NCI-H187 treated with DMSO at 0.1 percent for 48 hours (cell line): Measurements from ENCODE around the gene STAC2.
A peak's percentile ranks its signal among the peaks of the same experiment; 100 is the strongest.
"Not testable (repeated sequence)": the region's sequence is repeated elsewhere in the genome, so short reads cannot be mapped to it uniquely, and the experiment has no call there.

Experiments used
- DNase-seq: peaks from one replicate; lab custom pipeline; 2025; lab: John Stamatoyannopoulos, UW

STAC2 gene

GRCh38 chr17:39225308-39225958 is at the start of gene STAC2:
Gene STAC2, minus strand, starts transcription at chr17:39225945. Its CDS starts 443 bp downstream, at chr17:39225502.
- no peak for DNase-seq

DNA sequence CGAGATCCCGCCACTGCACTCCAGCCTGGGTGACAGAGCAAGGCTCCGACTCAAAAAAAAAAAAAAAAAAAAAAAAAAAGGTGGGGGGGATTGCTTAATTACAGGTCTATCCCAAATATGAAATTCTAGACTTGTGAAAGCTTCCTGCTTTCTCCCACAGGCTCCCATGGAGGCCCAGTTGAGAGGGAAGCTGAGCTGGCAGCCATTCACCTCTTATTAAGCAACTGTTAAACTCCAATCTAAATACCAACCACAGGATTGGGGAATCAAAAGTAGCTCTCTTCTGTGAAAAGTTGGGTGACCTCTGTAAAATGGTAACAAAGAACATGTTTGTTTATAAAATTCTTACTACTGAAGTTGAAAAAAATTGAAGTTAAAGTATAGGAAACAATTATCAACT is 45.8 kb upstream of the STAC2 start:
- no peak for DNase-seq

- DNase-seq = no peak
These were observed 45.2 kb upstream of the STAC2 start for GRCh38 chr17:39270923-39271322.

DNA sequence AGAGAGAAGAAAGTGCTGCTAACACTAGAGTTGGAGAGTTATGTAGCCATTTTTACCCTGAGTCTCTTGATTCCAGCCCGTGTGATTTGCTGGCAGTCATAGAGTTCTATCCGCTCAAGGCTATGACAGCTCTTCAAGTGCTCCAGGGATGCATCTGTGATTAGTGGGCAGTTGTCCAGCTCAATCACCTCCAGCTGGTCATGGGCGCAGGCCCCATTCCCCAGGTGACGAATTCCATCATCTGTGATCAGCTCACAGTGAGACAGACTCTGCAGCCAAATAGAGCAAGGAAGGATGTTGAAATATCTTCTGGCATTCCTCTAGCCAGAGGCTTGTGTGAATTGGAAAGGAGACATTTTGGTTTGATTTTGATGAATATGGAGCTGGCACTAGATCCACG is 38.4 kb upstream of the STAC2 start:
- DNase-seq = no peak

DNA sequence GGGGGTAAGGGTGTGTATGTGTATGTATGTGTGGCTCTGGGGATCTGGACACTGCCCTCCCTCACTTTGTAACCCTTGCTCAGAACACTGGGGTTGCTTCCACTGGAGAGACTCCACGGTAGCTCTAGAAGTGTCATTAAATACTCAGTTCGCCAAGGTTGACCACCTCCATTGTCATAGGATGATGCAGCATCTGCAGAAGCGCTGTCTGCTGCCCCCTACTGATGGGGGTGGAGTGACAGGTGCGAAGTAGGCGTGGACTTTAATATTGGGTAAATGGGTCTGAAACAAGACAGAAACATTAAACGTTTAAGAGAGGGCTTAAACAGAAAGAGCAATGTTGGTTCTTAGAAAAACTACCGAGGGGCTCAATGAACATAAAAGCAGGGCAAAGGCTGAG is 35.5 kb upstream of the STAC2 start:
- DNase-seq = no peak

- DNase-seq = no peak
These were observed 27.2 kb upstream of the STAC2 start for GRCh38 chr17:39252788-39253460.

DNA sequence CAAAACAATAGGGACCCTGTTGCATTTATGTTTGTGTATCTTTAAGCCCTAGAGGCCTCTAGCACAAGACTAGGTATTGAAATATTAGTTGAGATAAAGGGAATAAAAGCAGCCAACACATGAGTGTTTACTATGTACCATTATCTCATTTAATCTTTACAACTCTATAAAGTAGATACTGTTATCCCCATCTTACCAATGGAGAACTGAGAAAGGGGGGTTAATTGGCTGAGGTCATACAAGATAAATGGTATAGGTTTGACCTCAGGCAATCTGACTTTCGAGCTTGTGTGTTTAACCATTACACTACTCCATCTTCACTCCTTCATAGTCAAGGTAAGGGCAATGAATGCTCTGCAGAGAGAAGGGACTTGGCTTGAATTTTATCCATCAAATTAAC is 26.3 kb upstream of the STAC2 start:
- no peak for DNase-seq

- DNase-seq = not testable (repeated sequence)
These were observed 24.3 kb upstream of the STAC2 start for GRCh38 chr17:39250076-39250475.

DNA sequence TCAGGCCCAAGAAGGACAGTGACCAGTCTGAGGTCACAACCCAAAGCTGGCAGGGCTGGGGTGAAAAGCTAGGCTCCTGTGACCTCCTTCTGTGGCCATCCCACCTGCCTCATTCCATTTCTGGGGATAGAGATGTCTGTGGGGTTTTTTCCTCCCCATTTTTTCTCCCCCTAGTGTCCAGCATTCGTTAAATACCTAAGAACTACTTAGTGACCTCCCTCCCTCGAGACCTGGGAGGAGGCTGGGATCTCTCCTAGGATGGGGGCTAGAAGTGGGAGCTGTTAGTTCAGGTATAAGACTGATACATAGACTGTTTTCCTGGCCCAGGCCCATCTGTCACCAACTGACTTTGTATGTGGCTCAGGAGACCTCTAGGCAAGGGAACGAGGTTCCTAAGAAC is 20.5 kb upstream of the STAC2 start:
- no peak for DNase-seq

DNA sequence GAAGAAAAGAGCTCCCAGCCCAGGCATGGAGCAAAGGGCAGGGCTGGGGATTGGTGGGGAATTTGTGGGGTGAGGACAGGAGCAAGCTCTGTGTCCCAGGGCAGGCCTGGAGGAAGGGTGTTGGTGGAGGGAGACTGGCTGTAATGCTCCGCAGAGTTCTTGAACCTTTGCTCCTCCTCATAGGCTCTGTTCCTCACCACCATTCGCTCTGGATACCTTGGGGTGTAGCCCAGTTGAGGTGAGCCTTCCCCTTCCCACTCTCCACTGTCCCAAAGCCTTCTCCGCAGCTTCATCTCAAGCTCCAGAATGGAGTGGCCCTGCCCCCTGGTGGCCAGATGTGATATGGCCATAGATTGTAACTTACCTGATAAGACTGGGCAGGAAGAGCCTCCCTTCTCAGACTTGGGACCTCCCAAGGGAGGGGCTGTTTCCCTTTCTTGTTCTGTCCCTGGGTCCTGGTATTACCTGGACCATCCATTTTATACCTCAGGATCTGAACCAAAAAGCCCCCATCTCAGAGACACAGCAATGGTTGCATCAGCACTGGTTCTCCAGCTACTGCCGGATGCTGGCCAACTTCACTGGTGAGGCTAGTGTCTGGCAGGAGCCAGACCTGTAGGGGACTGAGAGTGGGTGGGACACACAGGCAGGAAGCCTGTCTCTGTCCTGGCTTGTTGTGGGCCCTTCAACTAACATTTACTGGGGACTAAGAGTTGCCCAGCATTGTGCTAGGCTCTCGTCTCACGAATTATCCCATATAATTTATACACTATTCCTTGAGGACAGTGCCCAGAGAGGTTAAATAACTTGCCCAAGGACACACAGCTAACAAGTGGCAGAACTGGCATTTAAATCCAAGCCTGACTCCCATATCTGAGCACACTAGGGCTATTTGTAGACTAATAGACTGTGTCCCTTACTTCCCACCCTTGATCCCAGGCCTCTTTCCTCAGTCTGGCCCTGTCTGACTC is 19.1 kb upstream of the STAC2 start:
- peak; percentile 8 for DNase-seq

- no peak for DNase-seq
These were observed 18.4 kb upstream of the STAC2 start for GRCh38 chr17:39244016-39244599.

- no peak for DNase-seq
These were observed 17.4 kb upstream of the STAC2 start for GRCh38 chr17:39243155-39243554.

DNA sequence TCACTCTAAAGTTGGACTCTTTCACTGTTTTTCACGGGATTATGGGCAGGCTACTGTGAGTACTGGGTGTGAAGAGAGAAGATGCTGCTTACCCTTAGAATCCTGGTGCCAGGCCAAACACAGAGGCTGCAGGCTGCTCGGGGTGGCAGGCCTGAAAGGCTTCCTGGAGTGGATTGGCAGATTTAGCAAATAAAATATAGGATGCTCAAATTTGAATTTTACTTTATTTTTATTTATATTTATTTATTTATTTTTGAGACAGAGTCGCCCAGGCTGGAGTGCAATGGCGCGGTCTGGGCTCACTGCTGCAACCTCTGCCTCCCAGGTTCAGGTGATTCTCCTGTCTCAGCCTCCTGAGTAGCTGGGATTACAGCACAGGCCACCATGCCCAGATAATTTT is 14.9 kb upstream of the STAC2 start:
- no peak for DNase-seq

DNA sequence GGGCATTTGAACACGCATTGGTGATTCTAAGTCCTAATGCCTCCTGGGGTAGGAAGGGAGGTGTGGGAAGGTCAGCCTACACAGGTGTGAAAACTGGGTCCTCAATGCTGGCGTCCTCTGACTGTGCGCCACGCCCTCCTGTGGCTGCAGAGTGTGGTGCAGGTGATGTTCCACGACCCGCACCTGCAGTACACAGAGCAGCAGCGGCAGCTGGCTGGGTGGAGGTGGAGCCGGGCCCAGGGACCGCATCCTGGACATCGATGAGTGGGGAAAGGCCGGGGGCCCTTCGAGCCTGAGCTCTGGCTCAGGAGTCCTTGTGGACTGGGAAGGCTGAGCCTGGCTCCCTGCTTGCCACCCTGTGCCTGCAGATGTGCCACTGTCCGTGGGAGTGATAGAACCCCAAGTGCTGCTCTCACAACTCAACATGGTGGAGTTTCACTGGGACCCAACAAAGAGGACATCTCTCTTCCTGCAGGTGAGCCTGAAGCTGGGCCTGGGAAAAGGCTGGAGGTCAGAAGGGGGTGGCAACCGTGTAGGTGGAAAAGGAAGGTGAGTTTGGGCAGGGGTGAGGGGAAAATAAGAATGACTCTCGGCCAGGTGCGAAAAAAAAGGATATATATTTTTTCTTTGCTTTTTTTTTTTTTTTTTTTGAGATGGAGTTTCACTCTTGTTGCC is 14.0 kb upstream of the STAC2 start:
- no peak for DNase-seq

- DNase-seq = no peak
These were observed 12.7 kb upstream of the STAC2 start for GRCh38 chr17:39238311-39238972.

DNA sequence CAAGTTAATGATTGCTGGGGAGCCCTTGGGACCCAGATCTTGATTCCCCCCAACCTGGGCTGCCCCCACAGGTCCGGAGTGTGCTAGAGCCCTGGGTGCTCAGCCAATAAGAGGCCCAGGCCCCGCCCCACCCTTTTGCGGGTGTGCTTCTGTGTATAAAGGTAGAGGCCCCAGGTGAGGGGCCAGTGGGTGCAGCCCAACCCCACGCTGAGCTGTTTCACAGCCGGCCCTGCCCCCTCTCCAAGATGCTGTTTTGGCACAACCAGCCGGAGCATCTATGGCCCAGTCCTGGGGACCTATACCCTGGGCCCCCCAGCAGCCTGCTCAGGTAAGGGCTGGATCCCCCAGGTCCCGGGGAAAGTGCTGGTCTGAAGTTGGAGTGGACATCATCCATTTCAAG is 11.8 kb upstream of the STAC2 start:
- no peak for DNase-seq

DNA sequence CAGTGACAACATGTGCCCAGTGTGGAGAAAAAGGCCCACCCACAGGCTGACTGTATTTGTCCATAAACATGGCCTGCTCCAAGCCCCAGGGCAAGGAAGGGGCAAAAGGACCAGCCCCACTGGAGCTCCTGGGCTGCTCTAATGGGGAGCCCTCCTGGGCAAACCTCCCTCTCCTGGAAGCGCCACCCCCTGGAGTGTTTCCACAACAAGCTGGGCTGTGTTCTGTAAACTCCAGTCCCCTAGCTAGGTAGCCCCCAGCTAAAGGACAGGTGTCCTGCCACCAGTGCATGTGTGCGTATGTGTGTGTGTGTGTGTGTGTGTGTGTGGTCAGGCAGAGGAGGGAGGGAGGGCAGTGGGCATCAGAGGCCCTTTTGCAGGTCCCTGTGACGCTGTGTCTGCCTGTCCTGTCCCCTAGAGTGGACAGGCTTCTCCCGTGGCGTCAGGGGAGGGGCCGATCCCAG is 11.3 kb upstream of the STAC2 start:
- no peak for DNase-seq

DNA sequence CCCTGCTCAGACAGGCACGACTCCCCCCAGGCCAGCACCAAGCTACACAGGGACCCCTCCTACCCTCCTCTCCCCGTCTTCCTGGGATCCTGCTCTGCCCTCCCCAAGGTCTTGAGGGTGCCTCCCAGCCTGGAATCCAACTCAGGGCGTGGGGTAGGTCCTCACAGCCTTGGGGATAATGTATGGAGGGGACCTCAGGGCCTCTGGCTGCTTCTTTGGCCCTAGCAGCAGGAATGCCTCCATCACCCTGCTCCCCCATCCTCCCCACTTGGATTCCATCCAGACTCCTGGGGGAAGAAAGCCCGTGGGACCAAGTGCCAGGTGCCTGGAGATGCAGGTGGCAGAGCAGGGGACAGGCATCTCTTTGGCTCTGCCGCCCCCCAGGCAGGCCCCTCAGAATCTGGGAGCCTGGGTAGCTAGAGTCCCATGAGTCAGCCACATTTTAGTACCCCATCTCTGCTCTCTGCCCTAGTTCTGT is 10.7 kb upstream of the STAC2 start:
- no peak for DNase-seq

DNA sequence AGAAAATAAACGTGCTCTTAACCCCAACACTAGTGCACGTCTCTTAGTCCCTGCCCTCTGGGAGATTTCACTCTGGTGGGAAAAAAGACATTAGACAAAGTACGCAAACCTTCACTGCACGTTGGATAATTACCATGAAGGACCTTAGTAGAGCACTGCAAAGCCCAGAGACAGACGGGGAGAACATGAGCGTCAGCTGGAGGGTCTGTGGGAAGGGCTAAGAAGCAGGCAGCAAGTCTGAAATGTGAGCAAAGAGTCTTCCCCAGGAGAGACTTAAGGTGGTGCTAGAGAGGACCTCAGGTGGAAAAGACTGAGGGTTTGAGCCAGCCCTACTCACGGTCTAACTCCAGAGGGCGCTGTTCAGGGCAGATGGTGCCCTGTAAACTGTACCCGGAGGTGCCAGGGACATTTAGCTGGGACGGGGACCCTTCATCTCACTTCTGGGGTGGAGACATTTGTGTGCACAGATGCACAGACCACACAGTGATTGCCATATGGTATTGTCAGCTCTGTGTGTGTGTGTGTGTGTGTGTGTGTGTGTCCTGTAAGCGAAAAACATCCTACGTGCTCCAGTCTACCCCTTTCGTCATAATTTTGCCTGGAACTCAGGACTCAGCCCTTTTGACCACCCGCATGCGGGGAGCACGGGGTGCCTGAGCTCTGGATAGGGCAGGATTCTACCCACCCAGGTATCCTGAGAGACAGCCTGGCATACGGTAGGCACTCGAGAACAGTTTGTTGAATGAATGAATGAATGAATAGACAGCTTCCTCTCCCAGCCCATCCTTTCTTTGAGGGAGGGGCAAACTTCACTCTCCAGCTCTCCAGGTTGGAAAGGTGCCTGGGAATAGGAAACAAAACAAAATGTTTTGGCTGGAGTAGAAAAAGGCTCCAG is 10.1 kb upstream of the STAC2 start:
- peak; percentile 13 for DNase-seq
